ENCODE data around the gene CHST11. TPM values are rescaled to one million over a fixed set of nuclear protein-coding genes. Genes with fewer than 3 reads are reported as not detected.

CHST11 gene
- total and polyA plus RNA-seq, 10 donors: 5.2 to 65.1 (median 48.4) TPM

DNA sequence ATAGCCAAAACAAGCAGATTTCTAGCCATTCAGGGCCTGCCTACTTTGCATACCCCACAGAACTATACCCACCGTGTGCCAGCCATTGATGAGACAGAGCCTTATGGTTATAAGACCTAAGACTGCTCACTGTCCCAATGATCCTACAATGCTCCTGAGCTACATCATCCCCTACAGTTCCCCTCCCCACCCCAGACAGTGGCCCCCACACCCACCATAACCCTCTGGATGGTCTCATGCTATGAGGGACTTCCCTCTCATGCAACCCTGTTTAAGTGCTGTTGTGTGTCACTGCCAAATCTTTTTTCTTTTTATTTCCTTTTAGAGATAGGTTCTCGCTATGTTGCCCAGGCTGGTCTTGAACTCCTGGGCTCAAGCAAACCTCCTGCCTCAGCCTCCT, 75.9 kb downstream of the CHST11 start:
- H3K36me3 ChIP-seq: no peaks in the 10 kb centered on the region
- 88 to 94% (median 91%) methylated on average over 2 of the region's 2 CpGs for WGBS, 5 donors
- no peak for DNase-seq
- H3K4me1 ChIP-seq: peaks cover 0 to 60% (median 32%) of the 10 kb centered on the region in 6 donors
- H3K4me3 ChIP-seq: no peak overlapping the region
- intact Hi-C loops (cut with DNase I; ENCODE audit: low total_unique reads): no loop called here
- H3K27me3 ChIP-seq (replicated peaks in 1 of 7): no peaks in the 10 kb centered on the region
- peaks cover 0 to 16% (median 0%) of the 10 kb centered on the region in 8 donors for H3K9me3 ChIP-seq
- H3K27ac ChIP-seq: no peak overlapping the region
- no peak for TF ChIP-seq POLR2AphosphoS5 (IDR thresholded peaks at IDR 0.05)
- no peak for TF ChIP-seq POLR2A (IDR thresholded peaks at IDR 0.05)
- TF ChIP-seq, protein P1, sequence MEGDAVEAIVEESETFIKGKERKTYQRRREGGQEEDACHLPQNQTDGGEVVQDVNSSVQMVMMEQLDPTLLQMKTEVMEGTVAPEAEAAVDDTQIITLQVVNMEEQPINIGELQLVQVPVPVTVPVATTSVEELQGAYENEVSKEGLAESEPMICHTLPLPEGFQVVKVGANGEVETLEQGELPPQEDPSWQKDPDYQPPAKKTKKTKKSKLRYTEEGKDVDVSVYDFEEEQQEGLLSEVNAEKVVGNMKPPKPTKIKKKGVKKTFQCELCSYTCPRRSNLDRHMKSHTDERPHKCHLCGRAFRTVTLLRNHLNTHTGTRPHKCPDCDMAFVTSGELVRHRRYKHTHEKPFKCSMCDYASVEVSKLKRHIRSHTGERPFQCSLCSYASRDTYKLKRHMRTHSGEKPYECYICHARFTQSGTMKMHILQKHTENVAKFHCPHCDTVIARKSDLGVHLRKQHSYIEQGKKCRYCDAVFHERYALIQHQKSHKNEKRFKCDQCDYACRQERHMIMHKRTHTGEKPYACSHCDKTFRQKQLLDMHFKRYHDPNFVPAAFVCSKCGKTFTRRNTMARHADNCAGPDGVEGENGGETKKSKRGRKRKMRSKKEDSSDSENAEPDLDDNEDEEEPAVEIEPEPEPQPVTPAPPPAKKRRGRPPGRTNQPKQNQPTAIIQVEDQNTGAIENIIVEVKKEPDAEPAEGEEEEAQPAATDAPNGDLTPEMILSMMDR (IDR thresholded peaks at IDR 0.05 in 8 of 11, conservative IDR thresholded peaks at IDR 0.05 in 3 of 11): no peak

DNA sequence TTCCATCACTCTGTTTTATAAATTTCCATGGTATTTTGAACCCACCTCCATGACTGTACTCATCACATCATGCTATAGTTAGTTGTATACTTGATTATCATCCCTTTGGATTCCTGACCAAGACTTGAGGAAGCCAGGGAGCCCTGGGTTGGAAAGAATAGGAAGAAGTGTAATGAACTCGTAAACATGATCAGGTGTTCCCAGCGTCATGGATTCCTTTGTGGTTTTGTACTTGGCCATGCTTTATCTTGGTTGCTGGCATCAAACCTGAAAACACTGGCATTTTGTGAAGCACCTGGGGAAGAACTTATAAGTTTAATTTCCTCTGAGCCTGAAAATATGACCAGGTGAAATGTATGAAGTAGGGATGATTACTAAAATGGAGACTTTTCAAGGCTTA, 76.4 kb downstream of the CHST11 start:
- peaks cover 0 to 11% (median 0%) of the 10 kb centered on the region in 8 donors for H3K9me3 ChIP-seq
- TF ChIP-seq POLR2AphosphoS5 (IDR thresholded peaks at IDR 0.05): no peak
- TF ChIP-seq POLR2A (IDR thresholded peaks at IDR 0.05): no peak
- TF ChIP-seq, protein P1 (IDR thresholded peaks at IDR 0.05 in 8 of 11, conservative IDR thresholded peaks at IDR 0.05 in 3 of 11): no peak
- intact Hi-C loops (cut with DNase I; ENCODE audit: low total_unique reads): no loop called here
- no peaks in the 10 kb centered on the region for H3K27me3 ChIP-seq (replicated peaks in 1 of 7)
- no peaks in the 10 kb centered on the region for H3K36me3 ChIP-seq
- no peak overlapping the region for H3K27ac ChIP-seq
- WGBS, 5 donors: 63 to 86% (median 83%) methylated on average over 2 of the region's 2 CpGs
- no peak for DNase-seq
- H3K4me3 ChIP-seq: no peak overlapping the region
- H3K4me1 ChIP-seq: peaks cover 0 to 56% (median 32%) of the 10 kb centered on the region in 6 donors

DNA sequence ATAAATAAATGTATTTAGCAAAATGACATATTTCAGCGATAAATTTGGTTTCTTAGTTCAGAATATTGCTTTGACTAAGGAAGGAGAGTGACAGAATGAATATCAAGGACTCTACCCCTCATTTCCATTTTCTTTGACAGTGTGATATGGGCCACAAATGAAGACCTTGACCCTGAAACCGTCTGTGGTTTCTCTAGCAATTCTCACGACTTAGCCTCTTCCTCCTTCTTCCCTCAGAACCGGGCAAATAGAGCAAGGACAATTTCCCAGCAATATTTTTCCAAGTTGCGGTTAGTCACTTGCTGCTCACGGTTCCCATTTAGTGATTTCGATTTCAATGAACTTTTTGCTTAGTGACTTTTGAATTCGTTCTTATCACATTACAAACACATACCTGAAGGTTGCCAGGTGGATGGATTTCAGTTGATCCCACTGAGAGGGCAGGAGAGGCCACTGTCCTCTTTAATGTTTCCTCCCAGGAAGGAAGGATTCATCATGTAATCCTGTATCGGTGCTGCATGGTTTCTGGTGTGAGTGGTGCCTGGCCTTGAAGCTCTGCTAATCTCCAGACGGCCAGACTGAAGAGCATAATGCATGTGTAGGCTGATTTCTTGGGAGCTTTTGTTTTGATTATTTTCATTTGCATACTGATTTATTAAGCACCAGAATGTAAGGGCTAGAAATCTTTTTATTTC, 77.6 kb downstream of the CHST11 start:
- peaks cover 0 to 60% (median 32%) of the 10 kb centered on the region in 6 donors for H3K4me1 ChIP-seq
- H3K4me3 ChIP-seq: no peak overlapping the region
- intact Hi-C loops (cut with DNase I; ENCODE audit: low total_unique reads): no loop called here
- TF ChIP-seq POLR2AphosphoS5 (IDR thresholded peaks at IDR 0.05) (no peak), POLR2A (IDR thresholded peaks at IDR 0.05) (no peak)
- TF ChIP-seq, protein P1 (IDR thresholded peaks at IDR 0.05 in 8 of 11, conservative IDR thresholded peaks at IDR 0.05 in 3 of 11): no peak
- no peaks in the 10 kb centered on the region for H3K27me3 ChIP-seq (replicated peaks in 1 of 7)
- 30 to 49% (median 36%) methylated on average over 10 of the region's 10 CpGs for WGBS, 5 donors
- peaks cover 0 to 2% (median 0%) of the 10 kb centered on the region in 8 donors for H3K9me3 ChIP-seq
- no peak for DNase-seq
- no peaks in the 10 kb centered on the region for H3K36me3 ChIP-seq
- H3K27ac ChIP-seq: no peak overlapping the region

DNA sequence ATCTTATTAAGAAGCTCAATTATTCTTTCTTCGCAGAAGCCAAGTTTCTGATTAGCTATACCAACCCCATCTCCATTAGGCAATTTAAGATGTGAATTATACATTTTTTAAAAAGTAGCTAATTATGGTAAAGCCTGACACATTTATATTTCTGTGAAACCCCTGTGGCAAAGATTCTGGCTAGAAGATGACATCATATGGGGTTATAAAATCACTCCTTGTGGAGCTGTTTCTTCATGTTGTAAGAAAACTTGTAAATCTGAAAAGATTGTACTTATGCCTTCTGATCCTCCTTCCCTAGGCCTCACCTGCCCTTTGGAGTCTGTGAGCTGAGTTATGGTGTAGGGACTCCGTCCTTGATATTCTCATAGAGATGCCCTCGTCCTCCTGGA, 78.1 kb downstream of the CHST11 start:
- intact Hi-C loops (cut with DNase I; ENCODE audit: low total_unique reads): no loop called here
- 89 to 99% (median 91%) methylated on average over 3 of the region's 3 CpGs for WGBS, 5 donors
- no peak overlapping the region for H3K27ac ChIP-seq

More for the DNA sequence above, 78.1 kb downstream of the CHST11 start:
- no peaks in the 10 kb centered on the region for H3K27me3 ChIP-seq (replicated peaks in 1 of 7)
- no peaks in the 10 kb centered on the region for H3K36me3 ChIP-seq
- H3K9me3 ChIP-seq: no peaks in the 10 kb centered on the region
- no peak for DNase-seq
- TF ChIP-seq, protein P1 (IDR thresholded peaks at IDR 0.05 in 8 of 11, conservative IDR thresholded peaks at IDR 0.05 in 3 of 11): no peak
- TF ChIP-seq POLR2A (IDR thresholded peaks at IDR 0.05): no peak
- no peak for TF ChIP-seq POLR2AphosphoS5 (IDR thresholded peaks at IDR 0.05)
- H3K4me3 ChIP-seq: no peak overlapping the region
- H3K4me1 ChIP-seq: peaks cover 0 to 66% (median 32%) of the 10 kb centered on the region in 6 donors

All from spleen (tissue), 11 donors.